ENCODE measurements around the gene RYR1. TPM values are rescaled to one million over a fixed set of nuclear protein-coding genes. Genes with fewer than 3 reads are reported as not detected.
A peak's percentile ranks its signal among the peaks of the same experiment; 100 is the strongest.
"Not testable (repeated sequence)": the region's sequence is repeated elsewhere in the genome, so short reads cannot be mapped to it uniquely, and the experiment has no call there.

RYR1 gene
- total RNA-seq, 1 donor = under 0.01 TPM

- TF ChIP-seq CTCF (IDR thresholded peaks at IDR 0.05; ENCODE audit: extremely low read depth, low read depth, low read length) = no peak
Observed at GRCh38 chr19:38494379-38494778, 60.9 kb downstream of the RYR1 start.

GRCh38 chr19:38495375-38495774 lies 61.9 kb downstream of the RYR1 start:
- not testable (repeated sequence) for H3K9me3 ChIP-seq (ENCODE audit: low read depth, low read length); H3K4me1 ChIP-seq (ENCODE audit: insufficient read depth, low read length); H2AFZ ChIP-seq (ENCODE audit: low read length); H4K20me1 ChIP-seq (ENCODE audit: insufficient read depth, low read length); H3K27me3 ChIP-seq (ENCODE audit: insufficient read depth, low read length); H3K79me2 ChIP-seq (ENCODE audit: insufficient read depth, low read length); DNase-seq (ENCODE audit: insufficient read length, low spot score, missing footprints); H3K4me3 ChIP-seq (ENCODE audit: insufficient read depth, low read length); H3K36me3 ChIP-seq (ENCODE audit: insufficient read depth, low read length); H3K27ac ChIP-seq (ENCODE audit: low read depth, low read length); H3K4me2 ChIP-seq (ENCODE audit: insufficient read depth, low read length)

More at GRCh38 chr19:38494379-38494778, 60.9 kb downstream of the RYR1 start:
- H3K27ac ChIP-seq (ENCODE audit: low read depth, low read length) = no peak overlapping the region
- H4K20me1 ChIP-seq (ENCODE audit: insufficient read depth, low read length) = no peaks in the 10 kb centered on the region
- H3K9me3 ChIP-seq (ENCODE audit: low read depth, low read length) = no peaks in the 10 kb centered on the region
- H3K27me3 ChIP-seq (ENCODE audit: insufficient read depth, low read length) = no peaks in the 10 kb centered on the region
- H3K4me1 ChIP-seq (ENCODE audit: insufficient read depth, low read length) = no peaks in the 10 kb centered on the region
- no peak overlapping the region for H3K4me3 ChIP-seq (ENCODE audit: insufficient read depth, low read length)
- H3K4me2 ChIP-seq (ENCODE audit: insufficient read depth, low read length) = no peak overlapping the region
- no peak overlapping the region for H2AFZ ChIP-seq (ENCODE audit: low read length)
- no peaks in the 10 kb centered on the region for H3K79me2 ChIP-seq (ENCODE audit: insufficient read depth, low read length)
- no peaks in the 10 kb centered on the region for H3K36me3 ChIP-seq (ENCODE audit: insufficient read depth, low read length)
- DNase-seq (ENCODE audit: insufficient read length, low spot score, missing footprints) = peak; percentile 67

- DNase-seq (ENCODE audit: insufficient read length, low spot score, missing footprints) = peak; percentile 47
- Histone ChIP-seq H4K20me1 (ENCODE audit: insufficient read depth, low read length) (no peaks in the 10 kb centered on the region), H3K9me3 (ENCODE audit: low read depth, low read length) (no peaks in the 10 kb centered on the region), H3K27me3 (ENCODE audit: insufficient read depth, low read length) (no peaks in the 10 kb centered on the region), H3K27ac (ENCODE audit: low read depth, low read length) (no peak overlapping the region), H3K4me3 (ENCODE audit: insufficient read depth, low read length) (no peak overlapping the region), H3K4me1 (ENCODE audit: insufficient read depth, low read length) (no peaks in the 10 kb centered on the region), H3K79me2 (ENCODE audit: insufficient read depth, low read length) (no peaks in the 10 kb centered on the region), H3K4me2 (ENCODE audit: insufficient read depth, low read length) (no peak overlapping the region), H2AFZ (ENCODE audit: low read length) (no peak overlapping the region), H3K36me3 (ENCODE audit: insufficient read depth, low read length) (no peaks in the 10 kb centered on the region)
- TF ChIP-seq CTCF (IDR thresholded peaks at IDR 0.05; ENCODE audit: extremely low read depth, low read depth, low read length) = no peak
Observed at GRCh38 chr19:38496116-38496515, 62.6 kb downstream of the RYR1 start.

GRCh38 chr19:38496603-38497487 lies 63.4 kb downstream of the RYR1 start:
- Histone ChIP-seq H3K27ac (ENCODE audit: low read depth, low read length) (no peak overlapping the region), H2AFZ (ENCODE audit: low read length) (no peak overlapping the region), H3K79me2 (ENCODE audit: insufficient read depth, low read length) (no peaks in the 10 kb centered on the region), H4K20me1 (ENCODE audit: insufficient read depth, low read length) (no peaks in the 10 kb centered on the region), H3K4me2 (ENCODE audit: insufficient read depth, low read length) (no peak overlapping the region), H3K4me3 (ENCODE audit: insufficient read depth, low read length) (no peak overlapping the region), H3K36me3 (ENCODE audit: insufficient read depth, low read length) (no peaks in the 10 kb centered on the region), H3K9me3 (ENCODE audit: low read depth, low read length) (no peaks in the 10 kb centered on the region), H3K27me3 (ENCODE audit: insufficient read depth, low read length) (no peaks in the 10 kb centered on the region), H3K4me1 (ENCODE audit: insufficient read depth, low read length) (no peaks in the 10 kb centered on the region)
- TF ChIP-seq CTCF (IDR thresholded peaks at IDR 0.05; ENCODE audit: extremely low read depth, low read depth, low read length) = no peak
- peak; percentile 44 for DNase-seq (ENCODE audit: insufficient read length, low spot score, missing footprints)
